Motor neuron (in vitro differentiated cells): ENCODE results near the gene OTOR. TPM values are rescaled to one million over a fixed set of nuclear protein-coding genes. Genes with fewer than 3 reads are reported as not detected.

Experiments used
- ATAC-seq, 8 experiments: fragments of 200-7000 bp; cut with Tn5 transposase; replicated peaks in 6 of 8; 2 replicates each; pipeline ENCODE4 v1.8.0; 2021; ENCODE audit warnings: mild to moderate bottlenecking in 8 of 8, moderate library complexity in 8 of 8
- H3K27ac ChIP-seq, 2 donors: fragments of 250-450 bp; sonication (Bioruptor Pico); 2 replicates each; pipeline ENCODE4 v1.9.0; 2021; ENCODE audit warnings: antibody characterized with exemption in 2 of 2, mild to moderate bottlenecking in 2 of 2, moderate library complexity in 1 of 2
- H3K4me1 ChIP-seq, 2 donors: fragments of 250-450 bp; sonication (Bioruptor Pico); replicated peaks in 1 of 2; 2 replicates each; pipeline ENCODE4 v1.6.1; 2021; ENCODE audit warnings: antibody characterized with exemption in 2 of 2, mild to moderate bottlenecking in 2 of 2, moderate library complexity in 1 of 2
- H3K4me3 ChIP-seq, 5 donors: fragments of 250-450 bp; sonication (Bioruptor Pico); 2 replicates each; pipeline ENCODE4 v1.9.0; 2021; ENCODE audit warnings: antibody characterized with exemption in 5 of 5, mild to moderate bottlenecking in 5 of 5, moderate library complexity in 4 of 5
- whole genome bisulfite sequencing, 10 experiments: fragments of 450-650 bp; shearing (Covaris generic); methylation state at CpG; one replicate each; pipeline ENCODE4 v1.0.0; 2022; 5-methylcytosine and 5-hydroxymethylcytosine counted together
- in situ Hi-C, 9 experiments: fragments of 400-800 bp; cut with MboI; loops; one replicate each; pipeline ENCODE4 v1.15.0; 2021; ENCODE audit warnings: low sequenced_read_pairs in 9 of 9, low pct_unique_long_range_greater_than_20kb in 2 of 9; ENCODE audit not compliant: unreplicated experiment in 9 of 9
- total RNA-seq, 8 experiments: library from RNA; unstranded; fragments of 300-600 nt; gene quantifications; 2 replicates each; pipeline versions ENCODE4 v1.2.3 to v1.2.4, GENCODE V29; 2022

Gene OTOR
- total RNA-seq, 8 experiments from 2014 or later: 0.14 to 0.32 TPM; not detected in 6

GRCh38 chr20:16719421-16719820, 28.7 kb upstream of the OTOR start:
- ATAC-seq: no peak

GRCh38 chr20:16729080-16729479, 19.1 kb upstream of the OTOR start:
- 100% methylated on average over 1 of the region's 1 CpG; no CpG with 5 or more reads in 6 of the 10 experiments for WGBS, 10 experiments
- Histone ChIP-seq H3K4me1 (peaks cover 9 to 11% of the 10 kb centered on the region in 2 donors), H3K27ac (no peak overlapping the region), H3K4me3 (peak overlapping the region in 1 of 5 donors; percentile 98)
- in situ Hi-C loops: no loop called here
- ATAC-seq: no peak

More at GRCh38 chr20:16719421-16719820, 28.7 kb upstream of the OTOR start:
- 0 to 100% (median 78%) methylated on average over 1 of the region's 1 CpG; no CpG with 5 or more reads in 2 of the 10 experiments for WGBS, 10 experiments
- Histone ChIP-seq H3K27ac (no peak overlapping the region), H3K4me3 (no peak overlapping the region), H3K4me1 (peaks cover 4 to 8% of the 10 kb centered on the region in 2 donors)
- in situ Hi-C loops: no loop called here

- H3K27ac ChIP-seq: peak within 1 kb of the TSS; percentile 84 to 95
- peaks cover 9 to 11% of the 10 kb centered on the region in 2 donors for H3K4me1 ChIP-seq
- in situ Hi-C loops: no loop called here
- ATAC-seq: peak; percentile 97 to 99 (median 98)
- peak within 1 kb of the TSS; percentile 70 to 98 (median 82) for H3K4me3 ChIP-seq
- 0 to 34% (median 8%) methylated on average over 2 to 24 of the region's 57 CpGs; no CpG with 5 or more reads in 2 of the 10 experiments for WGBS, 10 experiments
Measured at GRCh38 chr20:16729565-16730460, 18.3 kb upstream of the OTOR start, which contains the start of gene SNRPB2. Gene SNRPB2, plus strand, starts transcription at chr20:16730026. Its CDS starts 1,677 bp downstream, at chr20:16731703.

- WGBS, 10 experiments: 91 to 100% (median 96%) methylated on average over 1 to 4 of the region's 4 CpGs
- in situ Hi-C loops: no loop called here
- H3K4me3 ChIP-seq: no peak overlapping the region
- peaks cover 9 to 11% of the 10 kb centered on the region in 2 donors for H3K4me1 ChIP-seq
- ATAC-seq: no peak
- no peak overlapping the region for H3K27ac ChIP-seq
Measured at GRCh38 chr20:16732506-16733152, 15.5 kb upstream of the OTOR start.

GRCh38 chr20:16740365-16741072, 7.6 kb upstream of the OTOR start:
- Histone ChIP-seq H3K27ac (no peak overlapping the region), H3K4me1 (no peaks in the 10 kb centered on the region), H3K4me3 (no peak overlapping the region)
- in situ Hi-C loops: no loop called here
- ATAC-seq: no peak
- 90 to 100% (median 95%) methylated on average over 3 to 6 of the region's 6 CpGs for WGBS, 10 experiments

GRCh38 chr20:16744178-16744807, 3.9 kb upstream of the OTOR start:
- ATAC-seq: peak in 3 of 8 experiments; percentile 46 to 69 (median 46)
- no peak overlapping the region for H3K4me3 ChIP-seq
- no peaks in the 10 kb centered on the region for H3K4me1 ChIP-seq
- 47 to 89% (median 72%) methylated on average over 2 to 3 of the region's 3 CpGs; no CpG with 5 or more reads in 1 of the 10 experiments for WGBS, 10 experiments
- in situ Hi-C loops: no loop called here
- H3K27ac ChIP-seq: no peak overlapping the region

- Histone ChIP-seq H3K4me3 (no peak overlapping the region), H3K4me1 (no peaks in the 10 kb centered on the region), H3K27ac (no peak overlapping the region)
- WGBS, 10 experiments: 10 to 92% (median 67%) methylated on average over 1 to 5 of the region's 5 CpGs; no CpG with 5 or more reads in 2 of the 10 experiments
- ATAC-seq: peak in 3 of 8 experiments; percentile 40 to 69 (median 67)
- in situ Hi-C loops: no loop called here
Measured at GRCh38 chr20:16745204-16745603, 3.0 kb upstream of the OTOR start.

DNA sequence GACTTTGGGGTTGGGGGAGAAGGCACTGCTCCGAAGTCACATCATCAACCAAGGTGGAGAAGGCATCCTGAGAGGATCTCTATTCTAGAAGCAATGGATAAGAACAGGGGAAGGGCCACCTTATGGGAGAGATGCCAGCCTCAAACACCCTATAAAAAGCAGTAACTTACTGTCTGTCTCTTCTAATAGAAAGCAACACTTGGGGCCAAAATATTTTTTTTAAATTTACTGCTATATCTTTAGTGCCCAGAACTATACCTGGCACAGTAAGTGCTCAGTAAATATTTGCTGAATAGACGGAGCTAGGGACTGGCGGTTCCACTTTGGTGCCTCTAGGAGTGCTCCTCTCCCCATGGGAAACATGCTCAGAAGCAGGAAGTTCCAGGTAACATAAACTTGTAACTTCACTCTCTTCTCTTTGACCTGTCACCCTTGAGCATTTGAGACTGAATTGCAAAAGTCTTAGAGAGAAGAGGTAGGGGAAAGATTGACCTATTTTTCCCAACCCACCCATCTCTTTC, 807 bp upstream of the OTOR start:
- ATAC-seq: no peak
- Histone ChIP-seq H3K4me1 (no peaks in the 10 kb centered on the region), H3K4me3 (no peak overlapping the region), H3K27ac (no peak overlapping the region)
- in situ Hi-C loops: no loop called here
- 0 to 90% (median 74%) methylated on average over 1 to 3 of the region's 3 CpGs; no CpG with 5 or more reads in 2 of the 10 experiments for WGBS, 10 experiments

DNA sequence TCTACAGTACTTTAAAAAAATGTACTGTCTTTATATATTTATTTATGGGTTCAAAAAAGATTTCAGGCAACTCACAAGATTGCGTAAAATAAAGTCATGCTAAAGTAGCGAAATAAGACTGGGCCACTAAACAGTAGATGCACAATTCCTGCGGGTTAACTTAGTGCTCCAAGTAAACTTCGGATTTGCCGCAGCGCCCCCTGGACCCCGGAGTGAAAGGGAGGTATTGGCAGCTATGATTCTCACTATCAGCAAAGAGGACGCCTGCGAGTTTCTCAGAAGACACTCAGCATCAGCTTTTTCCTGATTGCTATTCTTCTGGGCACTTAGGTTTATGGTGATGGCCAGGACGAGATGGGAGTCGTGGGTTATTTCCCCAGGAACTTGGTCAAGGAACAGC, 1.4 kb downstream of the OTOR start:
- ATAC-seq: no peak
- in situ Hi-C loops: no loop called here
- no peaks in the 10 kb centered on the region for H3K4me1 ChIP-seq
- 52 to 100% (median 77%) methylated on average over 2 to 11 of the region's 11 CpGs for WGBS, 10 experiments
- H3K4me3 ChIP-seq: no peak overlapping the region
- no peak overlapping the region for H3K27ac ChIP-seq

DNA sequence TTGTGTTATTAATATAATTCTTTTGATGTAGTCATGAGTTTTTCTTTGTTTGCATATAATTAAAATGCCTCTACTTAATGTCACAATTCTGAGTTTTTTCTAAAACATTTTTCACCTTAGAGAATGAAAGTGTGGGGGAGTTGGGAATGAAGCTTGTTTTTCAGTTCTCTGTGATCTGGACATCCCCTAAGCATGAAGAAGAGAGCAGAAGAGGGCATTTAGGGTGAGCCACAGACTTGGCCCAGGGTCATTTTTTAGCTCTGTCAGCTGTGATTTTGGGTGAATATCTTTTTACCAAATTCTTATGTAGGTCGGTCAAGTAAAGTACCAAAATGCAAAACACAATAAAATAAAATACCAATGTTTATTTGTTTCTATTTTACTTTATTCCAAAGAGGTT, 3.9 kb downstream of the OTOR start:
- Histone ChIP-seq H3K4me1 (no peaks in the 10 kb centered on the region), H3K4me3 (no peak overlapping the region), H3K27ac (no peak overlapping the region)
- 0 to 86% (median 60%) methylated on average over 1 of the region's 1 CpG; no CpG with 5 or more reads in 3 of the 10 experiments for WGBS, 10 experiments
- in situ Hi-C loops: loop anchor here in 1 of 9 experiments (25.0 kb wide), 1 partner anchor 240 kb away; no protein-coding TSS in a partner anchor
- ATAC-seq: no peak

GRCh38 chr20:16752901-16753300, 4.7 kb downstream of the OTOR start:
- Histone ChIP-seq H3K4me3 (no peak overlapping the region), H3K27ac (no peak overlapping the region), H3K4me1 (no peaks in the 10 kb centered on the region)
- in situ Hi-C loops: loop anchor here in 1 of 9 experiments (25.0 kb wide), 1 partner anchor 241 kb away; no protein-coding TSS in a partner anchor
- ATAC-seq: no peak
